ENCODE measurements around the gene TFPI. TPM values are rescaled to one million over a fixed set of nuclear protein-coding genes. Genes with fewer than 3 reads are reported as not detected.

Gene TFPI
- total RNA-seq, 4 donors from 2014 or later = 7.1 to 28.9 (median 20.2) TPM

GRCh38 chr2:187440101-187440675 lies 114.0 kb downstream of the TFPI start:
- WGBS, 2 donors (ENCODE audit: low coverage in 1 of 2) = 68 to 74% methylated on average over 3 of the region's 3 CpGs

GRCh38 chr2:187438455-187438854 lies 115.8 kb downstream of the TFPI start:
- intact Hi-C loops (cut with DNase I; ENCODE audit: low total_unique reads) = no loop called here
- no peak for TF ChIP-seq POLR2AphosphoS5 (IDR thresholded peaks at IDR 0.05)
- no peak for TF ChIP-seq EP300 (IDR thresholded peaks at IDR 0.05; ENCODE audit: low read depth)
- TF ChIP-seq POLR2A (IDR thresholded peaks at IDR 0.05) = no peak
- TF ChIP-seq CTCF (IDR thresholded peaks at IDR 0.05) = no peak
- DNase-seq = no peak
- no peaks in the 10 kb centered on the region for H3K4me1 ChIP-seq
- no peaks in the 10 kb centered on the region for H3K9me3 ChIP-seq
- in situ Hi-C loops (cut with MboI; ENCODE audit: low pct_ligation_motif_present in 1 of 4, low pct_unique_long_range_greater_than_20kb in 1 of 4, low sequenced_read_pairs in 3 of 4) = loop anchor here in 2 of 4 donors (25.0 kb wide), 1 partner anchor 576 kb away; no protein-coding TSS in a partner anchor
- H3K27me3 ChIP-seq = no peaks in the 10 kb centered on the region
- WGBS, 2 donors (ENCODE audit: low coverage in 1 of 2) = 61 to 83% methylated on average over 1 of the region's 1 CpG
- H3K36me3 ChIP-seq = no peaks in the 10 kb centered on the region
- no peak overlapping the region for H3K4me3 ChIP-seq
- H3K27ac ChIP-seq = no peak overlapping the region

More at GRCh38 chr2:187440101-187440675, 114.0 kb downstream of the TFPI start:
- TF ChIP-seq POLR2AphosphoS5 (IDR thresholded peaks at IDR 0.05) (no peak), EP300 (IDR thresholded peaks at IDR 0.05; ENCODE audit: low read depth) (no peak), POLR2A (IDR thresholded peaks at IDR 0.05) (no peak)
- Histone ChIP-seq H3K4me1 (no peaks in the 10 kb centered on the region), H3K27me3 (no peaks in the 10 kb centered on the region), H3K36me3 (no peaks in the 10 kb centered on the region), H3K27ac (no peak overlapping the region), H3K9me3 (no peaks in the 10 kb centered on the region), H3K4me3 (no peak overlapping the region)
- intact Hi-C loops (cut with DNase I; ENCODE audit: low total_unique reads) (no loop called here), in situ Hi-C loops (cut with MboI; ENCODE audit: low pct_ligation_motif_present in 1 of 4, low pct_unique_long_range_greater_than_20kb in 1 of 4, low sequenced_read_pairs in 3 of 4) (loop anchor here in 2 of 4 donors (25.0 kb wide), 1 partner anchor 578 kb away; no protein-coding TSS in a partner anchor)
- no peak for DNase-seq

- TF ChIP-seq POLR2AphosphoS5 (IDR thresholded peaks at IDR 0.05) (no peak), POLR2A (IDR thresholded peaks at IDR 0.05) (no peak), CTCF (IDR thresholded peaks at IDR 0.05) (no peak), EP300 (IDR thresholded peaks at IDR 0.05; ENCODE audit: low read depth) (no peak)
- Histone ChIP-seq H3K4me1 (no peaks in the 10 kb centered on the region), H3K4me3 (no peak overlapping the region), H3K36me3 (no peaks in the 10 kb centered on the region), H3K27me3 (no peaks in the 10 kb centered on the region), H3K9me3 (no peaks in the 10 kb centered on the region), H3K27ac (no peak overlapping the region)
- intact Hi-C loops (cut with DNase I; ENCODE audit: low total_unique reads) = no loop called here
- in situ Hi-C loops (cut with MboI; ENCODE audit: low pct_ligation_motif_present in 1 of 4, low pct_unique_long_range_greater_than_20kb in 1 of 4, low sequenced_read_pairs in 3 of 4) = loop anchor here in 2 of 4 donors (25.0 kb wide), 1 partner anchor 573 kb away; no protein-coding TSS in a partner anchor
- WGBS, 2 donors (ENCODE audit: low coverage in 1 of 2) = 49 to 52% methylated on average over 4 of the region's 4 CpGs
- DNase-seq = no peak
These were observed 118.5 kb downstream of the TFPI start for GRCh38 chr2:187435756-187436155.

- in situ Hi-C loops (cut with MboI; ENCODE audit: low pct_ligation_motif_present in 1 of 4, low pct_unique_long_range_greater_than_20kb in 1 of 4, low sequenced_read_pairs in 3 of 4) (loop anchor here in 2 of 4 donors (25.0 kb wide), 1 partner anchor 573 kb away; no protein-coding TSS in a partner anchor), intact Hi-C loops (cut with DNase I; ENCODE audit: low total_unique reads) (no loop called here)
- no peak overlapping the region for H3K4me3 ChIP-seq
- H3K36me3 ChIP-seq = no peaks in the 10 kb centered on the region
- no peaks in the 10 kb centered on the region for H3K9me3 ChIP-seq
- 49 to 65% methylated on average over 2 to 3 of the region's 3 CpGs for WGBS, 2 donors (ENCODE audit: low coverage in 1 of 2)
- no peak overlapping the region for H3K27ac ChIP-seq
- no peak for TF ChIP-seq CTCF (IDR thresholded peaks at IDR 0.05)
- no peak for TF ChIP-seq EP300 (IDR thresholded peaks at IDR 0.05; ENCODE audit: low read depth)
- no peak for TF ChIP-seq POLR2A (IDR thresholded peaks at IDR 0.05)
- no peak for TF ChIP-seq POLR2AphosphoS5 (IDR thresholded peaks at IDR 0.05)
- no peaks in the 10 kb centered on the region for H3K27me3 ChIP-seq
- H3K4me1 ChIP-seq = no peaks in the 10 kb centered on the region
- DNase-seq = no peak
These were observed 119.2 kb downstream of the TFPI start for GRCh38 chr2:187435078-187435477.

All from transverse colon (tissue), 4 donors.